Kidney (tissue), 14 donors: Measurements from ENCODE around the gene SLC7A6OS. TPM values are rescaled to one million over a fixed set of nuclear protein-coding genes. Genes with fewer than 3 reads are reported as not detected.

Experiments
- DNase-seq, 5 donors: peaks; one replicate each; pipeline ENCODE4 v3.0.0-alpha.2; 2013 to 2020
- FAIRE-seq: peaks from 2 replicates; lab custom pipeline; 2012; peaks lifted over from hg19 to GRCh38; lab: Jason Lieb, UNC
- H3K27ac ChIP-seq, 2 donors: one replicate each; pipeline ENCODE4 v1.7.0; 2013; ENCODE audit warnings: low read depth in 2 of 2, low read length in 2 of 2, inconsistent platforms in 1 of 2
- H3K27me3 ChIP-seq: one replicate; pipeline ENCODE4 v1.7.1; 2013; ENCODE audit warnings: low read length, inconsistent platforms; ENCODE audit not compliant: control insufficient read depth, insufficient read depth
- H3K36me3 ChIP-seq, 3 donors: one replicate each; pipeline versions ENCODE4 v1.7.0 to v1.7.1; 2013; ENCODE audit warnings: low read length in 3 of 3, control low read depth in 1 of 3, inconsistent platforms in 1 of 3; ENCODE audit not compliant: insufficient read depth in 3 of 3, control insufficient read depth in 2 of 3
- H3K4me1 ChIP-seq, 3 donors: one replicate each; pipeline versions ENCODE4 v1.7.0 to v1.7.1; 2013; ENCODE audit warnings: low read length in 3 of 3, inconsistent platforms in 1 of 3, low read depth in 1 of 3; ENCODE audit not compliant: control insufficient read depth in 2 of 3, insufficient read depth in 2 of 3
- H3K4me3 ChIP-seq, 3 donors: one replicate each; pipeline versions ENCODE4 v1.7.0 to v1.8.1; 2013; ENCODE audit warnings: low read length in 3 of 3, control low read depth in 1 of 3, inconsistent platforms in 1 of 3
- H3K9ac ChIP-seq, 3 donors: one replicate each; pipeline versions ENCODE4 v1.7.0 to v1.7.1; 2013; ENCODE audit warnings: low read length in 3 of 3, control low read depth in 1 of 3, inconsistent platforms in 1 of 3
- H3K9me3 ChIP-seq, 3 donors: one replicate each; pipeline versions ENCODE4 v1.7.0 to v1.7.1; 2013; ENCODE audit warnings: low read length in 3 of 3, control low read depth in 1 of 3, inconsistent platforms in 1 of 3; ENCODE audit not compliant: control insufficient read depth in 2 of 3, insufficient read depth in 1 of 3
- CTCF ChIP-seq: IDR thresholded peaks from 3 replicates; pipeline ENCODE4 v1.5.1; 2012; ENCODE audit warnings: mild to moderate bottlenecking, moderate library complexity, borderline replicate concordance; ENCODE audit not compliant: insufficient read depth; ENCODE audit errors: extremely low read depth
- intact Hi-C: fragments of 100-400 bp; cut with DNase I; formaldehyde crosslinking; loops from one replicate; pipeline ENCODE4 v1.11.1; 2022
- polyA plus RNA-seq: library from polyadenylated mRNA; stranded (reverse); fragments of 350-450 nt; fragmentation: Illumina TruSeq; extraction: RNeasy Lipid Tissue Mini Kit (QIAGEN cat#74804); gene quantifications from one replicate; pipeline ENCODE4 v1.2.3, GENCODE V29; 2014; ENCODE audit warnings: low read depth, low replicate concordance; ENCODE audit not compliant: insufficient read depth
- total RNA-seq: library from RNA; stranded (reverse); fragmentation: NEBNext Ultra II Directional; extraction: Animal tissue kit (Norgen Biotek cat#: 25700); gene quantifications from one replicate; pipeline ENCODE4 v1.2.1, GENCODE V29; 2021
- donor health status: control.
- donor health status: control.
- donor health status: control.
- donor health status: control.
- donor health status: control.
- donor health status: DM: yes; HTN: yes; CAD: no.
- donor health status: Normal renal cell carcinoma (clear cell type).

Gene SLC7A6OS
- total and polyA plus RNA-seq, 2 donors from 2014 or later, result 9.2 to 20.3 TPM

GRCh38 chr16:68252383-68252782 is 58.4 kb downstream of the SLC7A6OS start:
- no peak overlapping the region for H3K4me3 ChIP-seq
- intact Hi-C loops, result no loop called here
- H3K9me3 ChIP-seq, result no peaks in the 10 kb centered on the region
- H3K27me3 ChIP-seq, result no peaks in the 10 kb centered on the region
- TF ChIP-seq CTCF, result no peak
- H3K9ac ChIP-seq, result no peak overlapping the region
- peaks cover 0 to 22% (median 19%) of the 10 kb centered on the region in 3 donors for H3K36me3 ChIP-seq
- H3K27ac ChIP-seq, result peak overlapping the region; percentile 38 to 73
- peaks cover 0 to 32% (median 25%) of the 10 kb centered on the region in 3 donors for H3K4me1 ChIP-seq
- DNase-seq (no peak), FAIRE-seq (no peak)

DNA sequence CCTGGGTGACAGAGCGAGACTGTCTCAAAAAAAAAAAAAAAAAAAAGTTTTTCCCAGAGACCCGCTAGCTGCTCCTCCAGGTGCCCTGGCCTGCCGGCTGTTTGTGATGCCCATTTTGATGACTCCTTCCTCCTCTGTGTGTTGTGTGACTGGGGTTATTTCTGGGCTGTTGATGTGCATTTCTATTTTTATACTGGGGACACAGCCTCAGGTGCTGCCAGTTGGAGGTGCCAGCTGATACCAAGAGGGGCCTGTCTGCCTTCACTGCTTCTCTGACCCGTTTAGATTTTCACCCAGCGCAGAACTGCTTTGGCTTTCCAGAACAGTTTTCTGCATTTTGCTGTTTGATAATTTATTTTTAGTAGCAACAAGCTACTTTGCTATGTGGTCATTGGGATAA is 58.9 kb downstream of the SLC7A6OS start:
- Histone ChIP-seq H3K27ac (peak overlapping the region; percentile 38 to 73), H3K9ac (no peak overlapping the region), H3K4me3 (no peak overlapping the region), H3K9me3 (no peaks in the 10 kb centered on the region), H3K36me3 (peaks cover 0 to 22% (median 19%) of the 10 kb centered on the region in 3 donors), H3K4me1 (peaks cover 0 to 35% (median 27%) of the 10 kb centered on the region in 3 donors), H3K27me3 (no peaks in the 10 kb centered on the region)
- FAIRE-seq, result no peak
- intact Hi-C loops, result no loop called here
- no peak for TF ChIP-seq CTCF
- no peak for DNase-seq

- Histone ChIP-seq H3K9me3 (no peaks in the 10 kb centered on the region), H3K9ac (no peak overlapping the region), H3K4me1 (peaks cover 0 to 44% (median 36%) of the 10 kb centered on the region in 3 donors), H3K27me3 (no peaks in the 10 kb centered on the region), H3K36me3 (peaks cover 0 to 22% (median 19%) of the 10 kb centered on the region in 3 donors), H3K4me3 (no peak overlapping the region), H3K27ac (no peak overlapping the region)
- no peak for DNase-seq
- no peak for TF ChIP-seq CTCF
- no peak for FAIRE-seq
- intact Hi-C loops, result no loop called here
These were observed 59.8 kb downstream of the SLC7A6OS start for GRCh38 chr16:68250951-68251350.

- no peak overlapping the region for H3K4me3 ChIP-seq
- peak in 1 of 5 donors; percentile 64 for DNase-seq
- H3K36me3 ChIP-seq, result peaks cover 0 to 11% (median 10%) of the 10 kb centered on the region in 3 donors
- no peaks in the 10 kb centered on the region for H3K27me3 ChIP-seq
- peaks cover 0 to 51% (median 36%) of the 10 kb centered on the region in 3 donors for H3K4me1 ChIP-seq
- TF ChIP-seq CTCF, result no peak
- no peaks in the 10 kb centered on the region for H3K9me3 ChIP-seq
- intact Hi-C loops, result no loop called here
- no peak overlapping the region for H3K9ac ChIP-seq
- peak overlapping the region in 1 of 2 donors; percentile 71 for H3K27ac ChIP-seq
- no peak for FAIRE-seq
These were observed 61.4 kb downstream of the SLC7A6OS start for GRCh38 chr16:68249371-68249770.
